Neural crest cell (in vitro differentiated cells): Measurements from ENCODE around the gene VMAC. TPM values are rescaled to one million over a fixed set of nuclear protein-coding genes. Genes with fewer than 3 reads are reported as not detected.

Experiments
- DNase-seq: peaks from one replicate; pipeline ENCODE4 v3.0.0; 2021; ENCODE audit warnings: low read depth, mixed read lengths, low spot score
- H3K27ac Mint-ChIP-seq: one replicate; pipeline ENCODE4 v1.8.0; 2021; ENCODE audit warnings: mild to moderate bottlenecking, mixed read lengths; ENCODE audit not compliant: unreplicated experiment
- H3K27me3 Mint-ChIP-seq: 2 replicates; pipeline ENCODE4 v1.8.0; 2021; ENCODE audit warnings: low read depth, mild to moderate bottlenecking, mixed read lengths
- H3K36me3 Mint-ChIP-seq: 2 replicates; pipeline ENCODE4 v1.8.0; 2021; ENCODE audit warnings: low read depth, mild to moderate bottlenecking, mixed read lengths
- H3K4me1 Mint-ChIP-seq: 2 replicates; pipeline ENCODE4 v1.8.0; 2021; ENCODE audit warnings: mixed read lengths
- H3K4me3 Mint-ChIP-seq: one replicate; pipeline ENCODE4 v1.8.0; 2021; ENCODE audit warnings: mild to moderate bottlenecking, mixed read lengths
- H3K9me3 Mint-ChIP-seq: 2 replicates; pipeline ENCODE4 v1.8.0; 2021; ENCODE audit warnings: mixed read lengths
- total RNA-seq: library from RNA; stranded (reverse); gene quantifications from 2 replicates; pipeline ENCODE4 v1.2.1, GENCODE V29; 2021
- TF ChIP-seq, protein P1 (sequence below): fragments of 200-600 bp; sonication (generic); conservative IDR thresholded peaks from 2 replicates; pipeline ENCODE4 v1.5.0; 2021; ENCODE audit warnings: antibody characterized with exemption, mild to moderate bottlenecking

The VMAC gene
- total RNA-seq, 1 donor from 2014 or later: 0.89 TPM

GRCh38 chr19:5914946-5915781 is 10.5 kb downstream of the VMAC start:
- Mint-ChIP-seq H3K4me1 (peaks cover 6% of the 10 kb centered on the region), H3K4me3 (no peak overlapping the region), H3K27me3 (no peaks in the 10 kb centered on the region), H3K36me3 (no peaks in the 10 kb centered on the region), H3K9me3 (no peaks in the 10 kb centered on the region), H3K27ac (no peak overlapping the region)
- TF ChIP-seq, protein P1, sequence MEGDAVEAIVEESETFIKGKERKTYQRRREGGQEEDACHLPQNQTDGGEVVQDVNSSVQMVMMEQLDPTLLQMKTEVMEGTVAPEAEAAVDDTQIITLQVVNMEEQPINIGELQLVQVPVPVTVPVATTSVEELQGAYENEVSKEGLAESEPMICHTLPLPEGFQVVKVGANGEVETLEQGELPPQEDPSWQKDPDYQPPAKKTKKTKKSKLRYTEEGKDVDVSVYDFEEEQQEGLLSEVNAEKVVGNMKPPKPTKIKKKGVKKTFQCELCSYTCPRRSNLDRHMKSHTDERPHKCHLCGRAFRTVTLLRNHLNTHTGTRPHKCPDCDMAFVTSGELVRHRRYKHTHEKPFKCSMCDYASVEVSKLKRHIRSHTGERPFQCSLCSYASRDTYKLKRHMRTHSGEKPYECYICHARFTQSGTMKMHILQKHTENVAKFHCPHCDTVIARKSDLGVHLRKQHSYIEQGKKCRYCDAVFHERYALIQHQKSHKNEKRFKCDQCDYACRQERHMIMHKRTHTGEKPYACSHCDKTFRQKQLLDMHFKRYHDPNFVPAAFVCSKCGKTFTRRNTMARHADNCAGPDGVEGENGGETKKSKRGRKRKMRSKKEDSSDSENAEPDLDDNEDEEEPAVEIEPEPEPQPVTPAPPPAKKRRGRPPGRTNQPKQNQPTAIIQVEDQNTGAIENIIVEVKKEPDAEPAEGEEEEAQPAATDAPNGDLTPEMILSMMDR: no peak
- DNase-seq: no peak

GRCh38 chr19:5915782-5916165 is 11.1 kb downstream of the VMAC start:
- Mint-ChIP-seq H3K9me3 (no peaks in the 10 kb centered on the region), H3K4me1 (no peaks in the 10 kb centered on the region)

GRCh38 chr19:5916181-5916708 is 11.6 kb downstream of the VMAC start:
- Mint-ChIP-seq H3K27me3 (no peaks in the 10 kb centered on the region), H3K27ac (no peak overlapping the region), H3K4me1 (no peaks in the 10 kb centered on the region), H3K9me3 (no peaks in the 10 kb centered on the region), H3K36me3 (no peaks in the 10 kb centered on the region), H3K4me3 (no peak overlapping the region)
- TF ChIP-seq, protein P1: no peak
- no peak for DNase-seq

More at GRCh38 chr19:5915782-5916165, 11.1 kb downstream of the VMAC start:
- no peak overlapping the region for H3K4me3 Mint-ChIP-seq
- DNase-seq: no peak
- no peaks in the 10 kb centered on the region for H3K36me3 Mint-ChIP-seq
- no peak overlapping the region for H3K27ac Mint-ChIP-seq
- TF ChIP-seq, protein P1: no peak
- H3K27me3 Mint-ChIP-seq: no peaks in the 10 kb centered on the region

- Mint-ChIP-seq H3K27me3 (no peaks in the 10 kb centered on the region), H3K27ac (no peak overlapping the region), H3K36me3 (peaks cover 3% of the 10 kb centered on the region), H3K4me3 (no peak overlapping the region), H3K4me1 (no peaks in the 10 kb centered on the region), H3K9me3 (no peaks in the 10 kb centered on the region)
- no peak for DNase-seq
- TF ChIP-seq, protein P1: no peak
Observed at GRCh38 chr19:5917431-5918107, 12.9 kb downstream of the VMAC start.

- Mint-ChIP-seq H3K27ac (no peak overlapping the region), H3K36me3 (peaks cover 3% of the 10 kb centered on the region), H3K4me3 (no peak overlapping the region), H3K4me1 (no peaks in the 10 kb centered on the region), H3K9me3 (no peaks in the 10 kb centered on the region), H3K27me3 (no peaks in the 10 kb centered on the region)
- TF ChIP-seq, protein P1: no peak
- DNase-seq: no peak
Observed at GRCh38 chr19:5918463-5919079, 13.9 kb downstream of the VMAC start.
